ENCODE data around the gene PRX.
"Not testable (repeated sequence)": the region's sequence is repeated elsewhere in the genome, so short reads cannot be mapped to it uniquely, and the experiment has no call there.

Gene PRX

DNA sequence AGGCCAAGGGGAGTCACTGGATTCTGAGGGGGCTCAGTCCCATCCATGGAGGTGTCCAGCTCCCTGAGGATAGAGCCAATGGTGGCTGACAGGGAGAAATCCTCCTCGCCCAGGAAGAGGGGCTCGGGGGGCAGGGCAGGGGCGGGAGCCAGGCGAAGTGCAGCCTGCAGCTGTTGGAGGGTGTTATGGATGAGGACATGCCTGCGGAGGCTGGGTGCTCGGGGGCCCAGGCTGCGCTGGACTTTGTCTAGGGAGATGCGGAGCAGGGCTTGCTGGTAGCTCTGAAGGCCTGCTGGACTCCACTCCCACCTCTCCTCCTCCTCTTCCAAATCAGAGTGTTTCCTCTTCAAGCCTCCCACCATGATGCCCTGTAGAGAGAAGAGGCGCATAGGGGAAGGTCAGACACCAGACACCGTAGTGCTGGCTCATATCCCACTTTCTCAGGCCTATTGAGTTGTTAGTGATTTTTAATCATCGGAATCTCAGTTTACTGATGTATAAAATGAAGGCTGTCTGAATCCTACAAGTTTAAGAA, 28.6 kb upstream of the PRX start:
- DNase-seq (ENCODE audit: low read depth) = no peak

DNA sequence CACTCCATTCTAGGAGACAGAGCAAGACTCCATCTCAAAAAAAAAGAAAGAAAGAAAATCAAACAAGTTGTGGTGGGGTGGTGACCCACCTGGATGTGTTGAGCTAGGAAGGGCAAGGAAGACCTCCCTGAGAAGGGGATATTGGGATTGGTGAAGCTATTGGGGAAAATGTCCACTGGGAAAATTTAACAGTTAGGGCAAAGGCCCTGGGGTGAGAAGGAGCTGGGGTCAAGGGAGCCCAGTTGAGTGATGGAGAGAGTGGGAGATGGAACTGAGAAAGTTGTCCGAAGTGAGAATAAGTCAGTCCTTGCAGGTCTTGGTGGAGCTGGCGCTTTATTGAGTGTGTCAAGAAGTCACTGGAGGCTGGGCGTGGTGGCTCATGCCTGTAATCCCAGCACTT, 25.1 kb upstream of the PRX start:
- no peak for DNase-seq (ENCODE audit: low read depth)

DNA sequence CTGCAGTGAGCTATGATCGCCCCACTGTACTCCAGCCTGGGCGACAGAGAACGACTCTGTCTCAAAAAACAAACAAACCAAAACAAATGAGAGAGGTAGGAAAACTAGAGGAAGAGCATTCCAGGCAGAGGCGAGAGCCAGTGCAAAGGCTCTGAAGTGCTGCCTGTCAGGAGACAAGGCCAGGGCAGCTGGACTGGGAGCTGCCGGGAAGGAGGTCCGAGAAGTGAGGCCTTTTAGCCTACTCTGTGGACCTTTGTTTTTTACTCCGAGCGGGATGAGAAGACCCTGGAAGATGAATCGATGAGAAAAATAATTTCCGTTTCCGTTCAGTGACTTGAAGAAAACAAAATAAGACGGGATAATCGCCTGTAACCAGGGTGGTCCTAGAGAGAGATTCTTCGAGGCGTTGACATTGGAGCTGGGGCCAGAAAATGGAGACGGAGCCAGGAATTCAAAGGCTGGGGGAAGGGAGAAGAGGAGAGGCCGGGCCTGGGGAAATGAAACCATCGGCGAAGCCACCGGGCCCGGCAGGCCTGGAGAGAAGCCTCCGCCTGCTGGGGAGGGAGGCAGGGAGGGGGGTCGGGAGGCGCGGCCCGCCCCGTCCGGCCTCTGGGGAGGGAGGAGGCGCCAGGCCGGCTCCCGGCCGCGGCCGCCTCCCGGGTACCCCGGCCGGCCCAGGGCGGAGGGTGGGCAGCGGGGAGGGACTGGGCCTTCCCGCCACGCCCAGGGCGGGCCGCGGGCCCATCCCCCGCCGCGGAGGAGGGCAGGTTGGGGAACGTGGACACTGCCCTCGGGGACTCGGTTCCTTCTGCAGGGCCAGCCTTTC, 20.4 kb upstream of the PRX start:
- DNase-seq (ENCODE audit: low read depth) = peak; percentile 95

GRCh38 chr19:40432760-40433159, 19.6 kb upstream of the PRX start:
- not testable (repeated sequence) for DNase-seq (ENCODE audit: low read depth)

- DNase-seq (ENCODE audit: low read depth) = no peak
Measured at GRCh38 chr19:40431698-40432097, 18.5 kb upstream of the PRX start.

DNA sequence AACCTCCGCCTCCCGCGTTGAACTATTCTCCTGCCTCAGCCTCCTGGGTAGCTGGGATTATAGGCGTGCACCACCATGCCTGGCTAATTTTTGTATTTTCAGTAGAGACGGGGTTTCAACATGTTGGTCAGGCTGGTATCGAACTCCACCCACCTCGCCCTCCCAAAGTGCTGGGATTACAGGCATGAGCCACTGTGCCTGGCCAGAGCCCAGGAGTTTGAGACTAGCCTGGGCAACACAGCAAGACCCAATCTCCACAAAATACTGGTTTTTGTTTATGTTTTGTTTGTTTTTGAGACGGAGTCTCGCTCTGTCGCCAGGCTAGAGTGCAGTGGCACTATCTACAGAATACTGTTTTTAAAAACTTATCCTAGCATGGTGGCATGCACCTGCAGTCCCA, 17.1 kb upstream of the PRX start:
- DNase-seq (ENCODE audit: low read depth) = not testable (repeated sequence)

- DNase-seq (ENCODE audit: low read depth) = not testable (repeated sequence)
Measured at GRCh38 chr19:40428197-40428596, 15.0 kb upstream of the PRX start.

GRCh38 chr19:40425450-40426287, 12.5 kb upstream of the PRX start, which contains the start of gene SERTAD1:
SERTAD1 (minus strand) TSS chr19:40425992; CDS start chr19:40423546, 2,446 bp downstream.
- DNase-seq (ENCODE audit: low read depth) = peak; percentile 99

DNA sequence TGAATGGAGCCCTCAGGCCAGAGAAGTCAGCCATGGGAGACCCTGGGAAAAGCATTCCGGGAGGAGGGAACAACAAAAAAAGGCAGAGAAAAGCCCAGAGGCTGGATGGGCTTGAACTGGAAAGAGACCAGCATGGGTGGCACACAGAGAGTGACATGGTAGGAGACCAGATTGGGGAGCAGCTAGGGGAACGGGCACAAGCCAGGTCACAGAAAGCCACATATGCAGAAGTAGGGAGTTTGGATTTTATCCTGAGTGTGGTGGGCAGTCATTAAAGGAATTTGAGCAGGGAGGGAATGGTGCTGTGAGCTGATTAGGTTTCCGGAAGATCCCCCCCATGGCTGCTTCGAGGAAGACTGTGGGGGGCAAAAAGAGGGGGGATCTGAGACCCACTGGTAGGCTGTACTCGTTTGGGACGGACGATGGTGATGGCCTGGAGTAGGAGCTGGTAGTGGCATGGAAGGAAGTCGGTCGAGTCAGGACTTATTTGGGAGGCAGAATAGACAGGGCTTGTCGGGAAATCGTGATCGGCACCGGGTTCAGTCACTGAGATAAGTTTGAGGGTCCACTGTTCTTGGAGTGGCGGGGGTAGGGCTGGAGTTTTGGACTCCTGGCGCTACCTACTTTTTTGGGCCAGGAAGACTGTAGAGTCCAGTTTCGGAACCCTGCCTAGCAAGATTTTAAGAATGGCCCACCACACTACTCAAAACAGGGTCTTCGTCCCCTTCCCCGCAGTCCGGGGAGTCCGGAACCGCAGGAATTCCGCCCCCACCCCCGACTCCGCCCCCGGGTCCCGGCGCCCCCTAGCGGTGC, 11.7 kb upstream of the PRX start:
- DNase-seq (ENCODE audit: low read depth) = peak; percentile 46

DNA sequence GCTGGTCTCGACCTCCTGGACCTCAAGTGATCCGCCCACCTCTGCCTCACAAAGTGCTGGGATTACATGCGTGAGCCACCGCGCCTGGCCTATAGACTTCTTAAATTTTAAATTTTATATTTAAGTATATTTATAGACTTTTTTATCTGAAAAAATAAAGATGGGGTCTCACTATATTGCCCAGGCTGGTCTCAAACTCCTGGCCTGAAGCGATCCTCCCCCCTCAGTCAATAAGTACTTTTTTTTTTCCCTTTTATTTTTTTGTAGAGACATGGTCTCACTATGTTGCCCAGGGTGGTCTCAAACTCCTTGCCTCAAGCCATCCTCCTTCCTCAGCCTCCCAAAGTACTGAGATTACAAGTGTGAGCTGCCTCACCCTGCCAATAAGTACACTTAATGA, 10.8 kb upstream of the PRX start:
- DNase-seq (ENCODE audit: low read depth) = no peak

- DNase-seq (ENCODE audit: low read depth) = no peak
Measured at GRCh38 chr19:40422748-40423566, 9.8 kb upstream of the PRX start.

DNA sequence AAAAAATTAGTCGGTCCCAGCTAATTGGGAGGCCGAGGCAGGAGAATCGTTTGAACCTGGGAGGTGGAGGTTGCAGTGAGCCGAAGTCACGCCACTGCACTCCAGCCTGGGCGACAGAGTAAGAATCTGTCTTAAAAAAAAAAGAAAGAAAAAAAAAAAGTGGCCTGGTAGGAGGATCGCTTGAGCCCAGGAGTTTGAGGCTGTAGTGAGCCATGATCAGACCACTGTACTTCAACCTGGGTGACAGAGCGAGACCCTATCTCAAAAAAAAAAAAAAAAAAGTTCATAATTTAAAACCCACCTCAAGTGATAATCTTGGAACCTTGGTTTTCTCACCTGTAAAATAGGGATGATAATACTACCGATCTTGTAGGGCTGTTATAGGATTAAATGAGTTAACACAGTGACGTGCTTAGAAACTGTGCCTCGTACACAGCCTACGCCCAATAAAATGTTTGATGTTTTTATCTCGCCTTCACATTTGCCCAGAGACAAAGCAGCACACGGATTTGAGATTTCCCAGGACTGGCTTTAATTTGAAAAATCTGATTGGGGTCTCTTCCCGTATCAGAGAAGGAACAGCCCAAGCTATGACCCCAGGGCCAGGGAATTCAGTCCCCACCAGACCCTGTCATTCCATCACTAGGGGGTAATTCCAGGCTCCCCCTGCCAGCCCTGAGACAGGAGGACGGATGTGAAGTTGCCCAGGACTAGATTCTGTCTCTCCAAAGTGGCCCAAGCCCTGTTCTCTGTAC, 9.0 kb upstream of the PRX start:
- no peak for DNase-seq (ENCODE audit: low read depth)

- DNase-seq (ENCODE audit: low read depth) = peak; percentile 93
Measured at GRCh38 chr19:40420766-40421765, 7.9 kb upstream of the PRX start.

- DNase-seq (ENCODE audit: low read depth) = no peak
Measured at GRCh38 chr19:40420451-40420765, 7.2 kb upstream of the PRX start.

GRCh38 chr19:40419780-40420179, 6.6 kb upstream of the PRX start:
- no peak for DNase-seq (ENCODE audit: low read depth)

DNA sequence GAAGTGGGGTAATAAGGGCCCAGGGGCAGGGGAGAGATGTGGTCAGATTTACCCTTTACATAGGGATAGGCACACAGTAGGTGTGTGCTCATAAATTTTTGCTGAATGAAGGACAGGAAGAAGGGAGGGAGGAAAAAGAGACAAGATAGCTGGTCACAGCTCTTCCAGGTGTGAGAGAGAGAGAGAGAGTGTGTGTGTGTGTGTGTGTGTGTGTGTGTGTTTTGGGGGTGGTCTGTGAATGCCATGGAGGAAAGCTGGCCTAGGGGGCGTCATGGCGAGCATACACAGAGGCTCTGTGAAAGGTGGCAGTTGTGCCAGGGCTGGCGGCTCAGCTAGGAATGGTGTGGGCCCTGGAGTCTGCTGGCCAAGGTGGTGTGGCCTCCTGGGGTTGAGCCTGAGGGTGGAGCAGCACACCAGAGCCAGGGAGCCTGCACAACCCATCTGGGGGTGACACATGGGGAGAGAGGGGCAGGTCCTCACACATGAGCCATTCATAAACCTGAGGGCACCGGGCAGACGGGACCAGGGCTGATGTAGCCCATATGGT, 6.0 kb upstream of the PRX start:
- no peak for DNase-seq (ENCODE audit: low read depth)

DNA sequence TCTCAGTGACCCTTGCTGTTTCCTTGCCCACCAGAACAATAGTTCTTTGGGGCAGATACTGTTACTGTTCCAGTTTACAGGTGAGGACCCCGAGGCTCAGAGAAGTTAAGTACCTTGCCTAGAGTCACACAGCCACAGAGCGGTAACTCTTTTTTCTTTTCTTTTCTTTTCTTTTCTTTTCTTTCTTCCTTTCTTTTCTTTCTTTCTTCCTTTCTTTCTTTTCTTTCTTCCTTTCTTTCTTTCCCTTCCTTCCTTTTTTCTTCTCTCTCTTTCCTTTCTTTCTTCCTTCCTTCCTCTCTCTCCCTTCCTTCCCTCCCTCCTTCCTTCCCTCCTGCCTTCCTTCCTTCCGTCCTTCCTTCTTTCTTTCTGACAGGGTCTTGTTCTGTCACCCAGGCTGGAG, 4.9 kb upstream of the PRX start:
- no peak for DNase-seq (ENCODE audit: low read depth)

GRCh38 chr19:40417643-40417981, 4.4 kb upstream of the PRX start:
- no peak for DNase-seq (ENCODE audit: low read depth)

Measured in EH (cell line).